Natural killer cell (primary cell): ENCODE results near the gene BNC2. TPM values are rescaled to one million over a fixed set of nuclear protein-coding genes. Genes with fewer than 3 reads are reported as not detected.

ENCODE experiments used
- ATAC-seq, 3 donors: fragments of 150-1000 bp in 2 of 3; fragments of 200-7000 bp in 1 of 3; cut with Tn5 transposase; 1 replicate in 1 of 3; 2 replicates in 2 of 3; pipeline ENCODE4 v1.10.0; 2021; ENCODE audit warnings: mild to moderate bottlenecking in 2 of 3, moderate library complexity in 2 of 3
- DNase-seq, 2 donors: peaks; one replicate each; pipeline versions ENCODE4 v3.0.0 to v3.0.0-alpha.2; 2013 to 2021; ENCODE audit warnings: mixed read lengths in 1 of 2
- H3K27ac ChIP-seq: one replicate; pipeline ENCODE4 v1.5.1; 2013; ENCODE audit warnings: mild to moderate bottlenecking, low read length
- H3K27me3 ChIP-seq: one replicate; pipeline ENCODE4 v1.6.1; 2013; ENCODE audit warnings: low read length; ENCODE audit not compliant: control insufficient read depth, insufficient read depth
- H3K36me3 ChIP-seq: one replicate; pipeline ENCODE4 v1.6.1; 2013; ENCODE audit warnings: low read length; ENCODE audit not compliant: control insufficient read depth, insufficient read depth
- H3K4me1 ChIP-seq: one replicate; pipeline ENCODE4 v1.6.1; 2013; ENCODE audit warnings: low read length; ENCODE audit not compliant: control insufficient read depth, insufficient read depth
- H3K4me3 ChIP-seq: one replicate; pipeline ENCODE4 v1.5.1; 2013; ENCODE audit warnings: low read length
- H3K9me3 ChIP-seq: one replicate; pipeline ENCODE4 v1.6.1; 2013; ENCODE audit warnings: low read length; ENCODE audit not compliant: control insufficient read depth, insufficient read depth
- H3K27ac Mint-ChIP-seq, 2 donors: one replicate each; pipeline ENCODE4 v1.8.0; 2022; ENCODE audit warnings: mild to moderate bottlenecking in 2 of 2, mixed read lengths in 2 of 2, moderate library complexity in 1 of 2
- H3K27me3 Mint-ChIP-seq, 2 donors: one replicate each; pipeline ENCODE4 v1.8.0; 2022; ENCODE audit warnings: low read depth in 2 of 2, mixed read lengths in 2 of 2
- H3K36me3 Mint-ChIP-seq: one replicate; pipeline ENCODE4 v1.8.0; 2022; ENCODE audit warnings: mixed read lengths
- H3K4me1 Mint-ChIP-seq, 2 donors: one replicate each; pipeline ENCODE4 v1.8.0; 2022; ENCODE audit warnings: mixed read lengths in 2 of 2
- H3K4me3 Mint-ChIP-seq: one replicate; pipeline ENCODE4 v1.8.0; 2022; ENCODE audit warnings: mild to moderate bottlenecking, moderate library complexity, mixed read lengths
- H3K9me3 Mint-ChIP-seq, 2 donors: one replicate each; pipeline ENCODE4 v1.8.0; 2022; ENCODE audit warnings: mixed read lengths in 2 of 2
- WGBS: methylation state at CpG from one replicate; pipeline ENCODE4 v1.1.7; 2013; ENCODE audit warnings: missing lambda C conversion rate; ENCODE audit not compliant: insufficient coverage; 5-methylcytosine and 5-hydroxymethylcytosine counted together
- intact Hi-C: fragments of 100-400 bp; cut with micrococcal nuclease; formaldehyde crosslinking; loops from one replicate; pipeline ENCODE4 v1.14.2; 2022
- total RNA-seq, 4 donors: library from RNA; stranded (reverse); fragments of 120-200 nt in 1 of 4; gene quantifications; one replicate each; pipeline versions ENCODE4 v1.2.3 to v1.2.4, GENCODE V29; 2013 to 2022
- TF ChIP-seq, protein P1 (sequence below): fragments of 200-600 bp; IDR thresholded peaks from one replicate; pipeline ENCODE4 v1.8.0; 2022; ENCODE audit warnings: antibody characterized with exemption

The BNC2 gene
- total RNA-seq, 3 donors from 2014 or later (not counting 1 experiment from before 2014, with no cell fraction given), result 36.9 to 84.2 (median 66.5) TPM

DNA sequence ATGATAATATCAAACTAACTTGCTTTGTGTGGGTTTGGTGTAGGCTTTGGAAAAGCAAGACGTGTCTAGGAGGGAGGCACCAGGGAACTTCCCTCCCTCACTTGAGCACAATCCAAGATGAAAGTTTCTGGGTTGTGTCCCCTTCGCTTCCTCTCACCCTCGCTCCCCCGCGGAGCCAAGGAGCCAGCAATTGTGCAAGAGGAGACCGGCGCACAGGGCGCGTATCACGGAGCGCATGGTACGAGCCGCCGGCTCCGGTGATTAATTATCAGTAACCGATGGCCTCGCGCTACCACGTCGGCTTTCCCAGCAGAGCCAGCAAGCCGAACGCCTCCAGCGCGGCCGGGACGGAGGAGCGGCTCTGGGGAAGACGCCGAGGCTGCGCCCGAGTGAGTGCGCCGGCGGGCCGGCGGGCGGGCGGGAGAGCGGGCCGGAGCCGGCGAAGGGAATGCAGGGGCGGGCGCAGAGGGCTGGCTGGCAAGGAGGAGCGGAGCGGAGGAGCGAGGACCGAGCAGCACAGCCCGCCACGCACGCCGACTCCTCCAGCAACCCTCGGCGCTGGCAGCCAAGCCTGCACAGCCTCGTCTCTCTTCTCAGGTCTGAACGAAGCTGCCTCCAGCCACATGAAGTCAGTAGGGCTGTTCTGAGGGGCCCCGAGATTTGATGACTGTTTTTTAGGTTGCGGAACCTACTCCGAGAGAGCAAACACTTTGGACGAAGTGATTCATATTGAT is 143.6 kb downstream of the BNC2 start:
- TF ChIP-seq, protein P1, sequence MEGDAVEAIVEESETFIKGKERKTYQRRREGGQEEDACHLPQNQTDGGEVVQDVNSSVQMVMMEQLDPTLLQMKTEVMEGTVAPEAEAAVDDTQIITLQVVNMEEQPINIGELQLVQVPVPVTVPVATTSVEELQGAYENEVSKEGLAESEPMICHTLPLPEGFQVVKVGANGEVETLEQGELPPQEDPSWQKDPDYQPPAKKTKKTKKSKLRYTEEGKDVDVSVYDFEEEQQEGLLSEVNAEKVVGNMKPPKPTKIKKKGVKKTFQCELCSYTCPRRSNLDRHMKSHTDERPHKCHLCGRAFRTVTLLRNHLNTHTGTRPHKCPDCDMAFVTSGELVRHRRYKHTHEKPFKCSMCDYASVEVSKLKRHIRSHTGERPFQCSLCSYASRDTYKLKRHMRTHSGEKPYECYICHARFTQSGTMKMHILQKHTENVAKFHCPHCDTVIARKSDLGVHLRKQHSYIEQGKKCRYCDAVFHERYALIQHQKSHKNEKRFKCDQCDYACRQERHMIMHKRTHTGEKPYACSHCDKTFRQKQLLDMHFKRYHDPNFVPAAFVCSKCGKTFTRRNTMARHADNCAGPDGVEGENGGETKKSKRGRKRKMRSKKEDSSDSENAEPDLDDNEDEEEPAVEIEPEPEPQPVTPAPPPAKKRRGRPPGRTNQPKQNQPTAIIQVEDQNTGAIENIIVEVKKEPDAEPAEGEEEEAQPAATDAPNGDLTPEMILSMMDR, result no peak
- Mint-ChIP-seq H3K27me3 (peaks cover 24 to 28% of the 10 kb centered on the region in 2 donors), H3K4me1 (peaks cover 31 to 33% of the 10 kb centered on the region in 2 donors), H3K4me3 (peak overlapping the region; percentile 90), H3K27ac (peak overlapping the region; percentile 14 to 70), H3K36me3 (no peaks in the 10 kb centered on the region), H3K9me3 (no peaks in the 10 kb centered on the region)
- WGBS, result 3% methylated on average over 58 of the region's 60 CpGs
- Histone ChIP-seq H3K9me3 (no peaks in the 10 kb centered on the region), H3K4me3 (no peak overlapping the region), H3K36me3 (no peaks in the 10 kb centered on the region), H3K27me3 (peaks cover 17% of the 10 kb centered on the region), H3K27ac (no peak overlapping the region), H3K4me1 (peaks cover 6% of the 10 kb centered on the region)
- no peak for DNase-seq
- ATAC-seq, result peak; percentile 46 to 76 (median 48)
- intact Hi-C loops, result loop anchor here (2.0 kb wide), 1 partner anchor 16 kb away; no protein-coding TSS in a partner anchor

DNA sequence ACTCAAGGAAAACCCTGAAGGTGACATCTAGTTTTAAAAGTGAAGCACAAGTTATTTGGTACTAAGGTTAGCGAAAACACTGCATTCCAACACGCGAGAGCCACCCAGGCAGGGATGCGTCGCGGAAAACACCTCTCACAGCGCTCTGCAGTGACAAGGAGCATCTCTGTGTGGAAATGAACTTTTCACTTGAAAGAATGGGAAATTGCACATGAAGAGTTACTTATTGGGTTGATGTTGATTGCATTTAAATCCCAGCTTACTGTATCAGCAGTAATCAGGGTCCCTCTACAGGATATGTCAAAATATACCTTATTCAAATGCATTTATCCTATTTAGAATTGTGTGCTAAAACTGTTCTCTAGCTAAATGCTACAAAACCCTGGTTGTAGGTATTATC is 144.4 kb downstream of the BNC2 start:
- Mint-ChIP-seq H3K4me1 (peaks cover 25 to 29% of the 10 kb centered on the region in 2 donors), H3K9me3 (no peaks in the 10 kb centered on the region), H3K27me3 (peaks cover 24 to 28% of the 10 kb centered on the region in 2 donors), H3K27ac (no peak overlapping the region), H3K36me3 (no peaks in the 10 kb centered on the region), H3K4me3 (peak overlapping the region; percentile 90)
- H3K27ac ChIP-seq, result no peak overlapping the region
- H3K27me3 ChIP-seq, result peaks cover 17% of the 10 kb centered on the region
- H3K4me3 ChIP-seq, result no peak overlapping the region
- H3K4me1 ChIP-seq, result peaks cover 6% of the 10 kb centered on the region
- TF ChIP-seq, protein P1, result no peak
- ATAC-seq (no peak), DNase-seq (no peak)
- 65% methylated on average over 7 of the region's 7 CpGs for WGBS
- no peaks in the 10 kb centered on the region for H3K9me3 ChIP-seq
- no peaks in the 10 kb centered on the region for H3K36me3 ChIP-seq
- intact Hi-C loops, result loop anchor here (2.0 kb wide), 1 partner anchor 17 kb away; no protein-coding TSS in a partner anchor

- Histone ChIP-seq H3K36me3 (no peaks in the 10 kb centered on the region), H3K9me3 (no peaks in the 10 kb centered on the region), H3K27me3 (peaks cover 17% of the 10 kb centered on the region), H3K4me3 (no peak overlapping the region), H3K27ac (no peak overlapping the region), H3K4me1 (peaks cover 6% of the 10 kb centered on the region)
- no peak for ATAC-seq
- Mint-ChIP-seq H3K4me1 (peaks cover 25 to 28% of the 10 kb centered on the region in 2 donors), H3K9me3 (no peaks in the 10 kb centered on the region), H3K4me3 (no peak overlapping the region), H3K36me3 (no peaks in the 10 kb centered on the region), H3K27me3 (peaks cover 21 to 28% of the 10 kb centered on the region in 2 donors), H3K27ac (no peak overlapping the region)
- TF ChIP-seq, protein P1, result no peak
- 33% methylated on average over 1 of the region's 3 CpGs for WGBS
- intact Hi-C loops, result no loop called here
- DNase-seq, result no peak
Measured at GRCh38 chr9:16725066-16725465, 145.4 kb downstream of the BNC2 start.
